GM12865 (cell line): ENCODE results near the gene CELF4.

ENCODE experiments used
- DNase-seq: peaks from one replicate; pipeline ENCODE4 v3.0.0; 2010; ENCODE audit warnings: low read depth
- H3K4me3 ChIP-seq: 2 replicates; pipeline ENCODE4 v1.5.1; 2011; ENCODE audit warnings: mild to moderate bottlenecking, low read depth, low read length, control low read depth
- CTCF ChIP-seq: IDR thresholded peaks from 2 replicates; pipeline ENCODE4 v1.5.1; 2011; ENCODE audit warnings: low read length, control low read depth, low read depth, inconsistent platforms; ENCODE audit not compliant: insufficient read depth; ENCODE audit errors: missing control alignments

The CELF4 gene

GRCh38 chr18:37502036-37502435 is 63.6 kb downstream of the CELF4 start:
- no peak for TF ChIP-seq CTCF
- DNase-seq: no peak
- H3K4me3 ChIP-seq: no peak overlapping the region

GRCh38 chr18:37501136-37501535 is 64.5 kb downstream of the CELF4 start:
- no peak for DNase-seq
- no peak for TF ChIP-seq CTCF
- no peak overlapping the region for H3K4me3 ChIP-seq

- TF ChIP-seq CTCF: no peak
Measured at GRCh38 chr18:37499913-37500312, 65.7 kb downstream of the CELF4 start.

DNA sequence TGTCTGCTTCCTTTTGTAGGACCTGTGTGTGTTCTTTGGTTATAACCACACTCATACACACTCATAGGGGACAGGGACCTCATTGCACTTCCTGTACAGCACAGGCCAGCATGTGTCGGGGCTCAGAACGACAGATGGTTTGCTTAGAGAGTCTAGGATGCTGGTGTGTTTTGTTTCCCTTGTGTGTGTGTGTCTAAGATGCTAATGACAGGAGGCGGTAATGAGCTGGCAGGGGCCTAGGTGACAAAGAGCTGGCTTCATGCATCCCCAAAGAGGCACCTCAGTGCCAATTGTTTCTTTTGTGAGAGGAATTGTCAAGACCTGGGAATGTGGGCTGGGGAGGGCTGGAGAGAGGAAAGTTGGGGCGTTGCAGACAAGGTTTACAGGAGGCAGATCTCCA is 66.6 kb downstream of the CELF4 start:
- H3K4me3 ChIP-seq: no peak overlapping the region
- no peak for DNase-seq
- no peak for TF ChIP-seq CTCF

More at GRCh38 chr18:37499913-37500312, 65.7 kb downstream of the CELF4 start:
- no peak overlapping the region for H3K4me3 ChIP-seq
- no peak for DNase-seq

DNA sequence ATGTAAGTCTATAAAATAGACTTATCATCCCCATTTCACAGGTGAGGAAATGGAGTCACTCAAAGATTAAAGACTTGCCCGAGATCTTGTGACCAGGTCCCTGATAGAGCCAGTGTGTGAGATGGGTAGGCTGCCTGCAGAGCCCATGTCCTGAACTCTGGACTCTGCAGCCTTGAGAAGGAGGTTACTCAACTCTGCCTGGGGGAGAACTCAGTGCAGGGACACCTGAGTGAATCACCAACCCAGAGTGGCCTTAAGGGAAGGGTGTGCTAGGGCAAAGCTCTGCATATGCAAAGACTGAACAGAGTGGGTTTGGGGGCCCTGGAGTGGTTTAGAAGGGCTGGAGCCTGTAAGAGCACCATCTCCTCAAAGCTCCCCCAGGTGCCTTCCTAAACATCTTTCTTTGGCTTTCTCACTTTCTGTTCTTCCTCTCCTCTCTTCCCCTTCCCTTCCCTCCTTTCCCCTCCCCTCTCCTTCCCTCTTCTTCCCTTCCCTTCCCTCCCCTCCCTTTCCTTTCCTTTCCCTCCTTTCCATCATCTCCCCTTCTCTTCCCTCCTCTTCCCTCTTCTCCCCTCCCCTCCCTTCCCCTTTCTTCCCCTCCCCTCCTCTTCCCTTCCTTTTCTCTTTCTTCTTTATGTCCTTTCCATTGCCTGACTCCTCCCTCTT is 67.6 kb downstream of the CELF4 start:
- no peak for DNase-seq
- H3K4me3 ChIP-seq: no peak overlapping the region
- TF ChIP-seq CTCF: no peak

DNA sequence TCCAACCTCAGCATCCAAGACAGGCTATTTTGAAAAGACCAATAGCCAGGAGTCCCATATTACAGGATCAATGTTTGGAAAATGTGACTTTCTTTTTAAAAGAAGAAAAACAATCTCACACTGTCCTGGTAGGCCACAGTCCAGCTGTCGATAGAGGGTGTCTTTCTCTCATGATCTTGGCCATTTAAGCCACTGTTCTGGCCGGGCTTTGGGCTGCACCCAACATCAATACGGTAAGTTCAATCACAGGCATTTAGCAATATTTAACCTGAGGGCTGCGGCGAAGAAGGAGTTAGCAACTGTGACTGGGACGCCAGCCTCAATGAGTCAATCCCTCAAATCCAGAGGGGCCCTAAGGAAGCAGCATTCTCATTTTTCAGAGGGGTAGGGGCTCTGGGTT is 69.0 kb downstream of the CELF4 start:
- no peak for TF ChIP-seq CTCF
- H3K4me3 ChIP-seq: no peak overlapping the region
- no peak for DNase-seq

DNA sequence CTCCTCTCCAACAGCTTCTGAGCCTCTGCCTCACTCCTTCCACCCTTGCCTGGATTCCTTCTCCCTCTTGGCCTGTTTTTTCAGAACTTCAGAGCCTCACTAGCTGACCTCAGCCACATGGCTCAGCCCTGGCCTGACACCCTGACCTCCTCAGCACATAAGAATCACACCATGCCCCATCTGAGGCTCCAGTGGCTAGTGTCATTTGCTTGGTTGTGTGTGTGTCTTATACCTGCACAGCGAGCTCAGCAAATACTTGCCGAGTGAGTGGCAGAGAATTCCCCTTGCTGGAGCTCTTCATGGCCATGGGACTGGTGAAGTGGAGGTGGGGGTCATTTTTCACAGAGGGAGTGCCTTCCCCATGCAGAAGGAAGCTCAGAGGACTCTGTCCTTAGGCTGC is 70.2 kb downstream of the CELF4 start:
- TF ChIP-seq CTCF: no peak
- no peak overlapping the region for H3K4me3 ChIP-seq

More for the DNA sequence above, 70.2 kb downstream of the CELF4 start:
- no peak for DNase-seq
